IMR-90 (cell line): ENCODE results near the gene SLC2A13. TPM values are rescaled to one million over a fixed set of nuclear protein-coding genes. Genes with fewer than 3 reads are reported as not detected.

Experiments
- ATAC-seq: fragments of 200-7000 bp; cut with Tn5 transposase; 2 replicates; pipeline ENCODE4 v1.9.1; 2020; ENCODE audit warnings: low read depth, mild to moderate bottlenecking, moderate library complexity
- BruUV-seq: library from RNA; stranded (reverse); fragments of 400-500 nt; replicated peaks from 2 replicates; lab custom pipeline; 2021; lab: Mats Ljungman, UMichigan
- CTCF ChIA-PET: fragments of 300-600 bp; formaldehyde crosslinking; extraction: SDS; loops from one replicate; lab custom pipeline; 2021; ENCODE audit warnings: antibody characterized with exemption; lab: Yijun Ruan, JAX
- POLR2A ChIA-PET: fragments of 300-600 bp; sonication (Branson Sonifier 250); formaldehyde crosslinking; loops from one replicate; lab custom pipeline; 2022; ENCODE audit warnings: antibody characterized with exemption; ENCODE audit not compliant: unreplicated experiment; lab: Charles Lee
- DNase-seq: peaks from one replicate; pipeline ENCODE4 v3.0.0; 2013
- H2AFZ ChIP-seq: replicated peaks from 2 replicates; pipeline ENCODE3; 2013; ENCODE audit warnings: low read length, mild to moderate bottlenecking; ENCODE audit not compliant: poor library complexity
- H2AK5ac ChIP-seq: 2 replicates; pipeline ENCODE4 v1.6.1; 2013; ENCODE audit warnings: low read depth, low read length, inconsistent platforms
- H2AK9ac ChIP-seq: replicated peaks from 2 replicates; pipeline ENCODE3; 2013; ENCODE audit warnings: mild to moderate bottlenecking, low read depth, low read length, moderate library complexity; ENCODE audit not compliant: poor library complexity
- H2BK120ac ChIP-seq: 2 replicates; pipeline ENCODE4 v1.6.1; 2013; ENCODE audit warnings: low read depth, low read length, inconsistent platforms
- H2BK15ac ChIP-seq: 3 replicates; pipeline ENCODE4 v1.6.1; 2013; ENCODE audit warnings: low read depth, low read length, inconsistent platforms
- H2BK20ac ChIP-seq: 2 replicates; pipeline ENCODE4 v1.6.1; 2013; ENCODE audit warnings: low read depth, mild to moderate bottlenecking, inconsistent platforms, low read length, moderate library complexity
- H2BK5ac ChIP-seq: 2 replicates; pipeline ENCODE4 v1.6.1; 2013; ENCODE audit warnings: mild to moderate bottlenecking, low read depth, low read length, inconsistent platforms; ENCODE audit not compliant: poor library complexity, severe bottlenecking
- H3K14ac ChIP-seq: replicated peaks from 2 replicates; pipeline ENCODE4 v1.6.1; 2013; ENCODE audit warnings: low read depth, low read length, inconsistent platforms
- H3K18ac ChIP-seq: 2 replicates; pipeline ENCODE4 v1.6.1; 2013; ENCODE audit warnings: low read depth, low read length, control low read depth
- H3K23ac ChIP-seq: 2 replicates; pipeline ENCODE4 v1.6.1; 2013; ENCODE audit warnings: low read depth, low read length, inconsistent platforms
- H3K27ac ChIP-seq: 2 replicates; pipeline ENCODE4 v1.5.1; 2013; ENCODE audit warnings: mild to moderate bottlenecking, control low read depth, low read length; ENCODE audit not compliant: insufficient read depth
- H3K27me3 ChIP-seq: 2 replicates; pipeline ENCODE4 v1.6.1; 2013; ENCODE audit warnings: low read length; ENCODE audit not compliant: control insufficient read depth, insufficient read depth
- H3K36me3 ChIP-seq: 2 replicates; pipeline ENCODE4 v1.6.1; 2013; ENCODE audit warnings: low read length, mixed read lengths; ENCODE audit not compliant: control insufficient read depth, insufficient read depth
- H3K4ac ChIP-seq: 2 replicates; pipeline ENCODE4 v1.6.1; 2013; ENCODE audit warnings: low read depth, low read length, inconsistent platforms
- H3K4me1 ChIP-seq: 2 replicates; pipeline ENCODE4 v1.6.1; 2013; ENCODE audit warnings: low read length, mixed read lengths; ENCODE audit not compliant: control insufficient read depth, insufficient read depth
- H3K4me2 ChIP-seq: 2 replicates; pipeline ENCODE4 v1.6.1; 2013; ENCODE audit warnings: low read depth, mild to moderate bottlenecking, control low read depth, low read length, moderate library complexity
- H3K4me3 ChIP-seq: 2 replicates; pipeline ENCODE4 v1.5.1; 2013; ENCODE audit warnings: low read depth, mild to moderate bottlenecking, control low read depth, low read length, moderate library complexity; ENCODE audit not compliant: insufficient read depth
- H3K56ac ChIP-seq: 2 replicates; pipeline ENCODE4 v1.6.1; 2013; ENCODE audit warnings: low read length, inconsistent platforms; ENCODE audit not compliant: insufficient read depth; ENCODE audit errors: extremely low read depth
- H3K79me1 ChIP-seq, 2 experiments: 2 replicates each; pipeline ENCODE4 v1.6.1; 2013; ENCODE audit warnings: low read length in 2 of 2, inconsistent platforms in 1 of 2, low read depth in 1 of 2
- H3K9ac ChIP-seq: 2 replicates; pipeline ENCODE4 v1.6.1; 2013; ENCODE audit warnings: low read depth, low read length, control low read depth
- H3K9me1 ChIP-seq: 2 replicates; pipeline ENCODE4 v1.6.1; 2013; ENCODE audit warnings: low read length, inconsistent platforms; ENCODE audit not compliant: insufficient read depth
- H3K9me3 ChIP-seq: 2 replicates; pipeline ENCODE4 v1.6.1; 2013; ENCODE audit warnings: low read length; ENCODE audit not compliant: control insufficient read depth, insufficient read depth
- H4K20me1 ChIP-seq: 2 replicates; pipeline ENCODE4 v1.6.1; 2013; ENCODE audit warnings: low read length, inconsistent platforms; ENCODE audit not compliant: insufficient read depth
- H4K5ac ChIP-seq: 2 replicates; pipeline ENCODE4 v1.6.1; 2013; ENCODE audit warnings: mild to moderate bottlenecking, low read depth, low read length, control low read depth
- H4K8ac ChIP-seq, 2 experiments: 2 replicates each; pipeline ENCODE4 v1.6.1; 2013; ENCODE audit warnings: low read depth in 2 of 2, low read length in 2 of 2, control low read depth in 1 of 2, inconsistent platforms in 1 of 2
- H4K91ac ChIP-seq: 2 replicates; pipeline ENCODE4 v1.6.1; 2013; ENCODE audit warnings: low read depth, low read length, inconsistent platforms; ENCODE audit not compliant: insufficient read depth
- BHLHE40 ChIP-seq: fragments of 150-350 bp; IDR thresholded peaks from 2 replicates; pipeline ENCODE4 v1.6.1; 2016; ENCODE audit warnings: mild to moderate bottlenecking, low read depth, low read length
- CHD1 ChIP-seq: IDR thresholded peaks from 2 replicates; pipeline ENCODE4 v1.6.1; 2012; ENCODE audit warnings: low read depth, low read length, improper control_type of control experiment
- FOS ChIP-seq: fragments of 150-350 bp; IDR thresholded peaks from 2 replicates; pipeline ENCODE4 v1.6.1; 2016; ENCODE audit warnings: low read depth, low read length
- MAFK ChIP-seq: IDR thresholded peaks from 2 replicates; pipeline ENCODE4 v1.6.1; 2012; ENCODE audit warnings: low read depth, low read length, improper control_type of control experiment
- MAZ ChIP-seq: IDR thresholded peaks from 2 replicates; pipeline ENCODE4 v1.6.1; 2012; ENCODE audit warnings: low read depth, mild to moderate bottlenecking, low read length, improper control_type of control experiment, moderate library complexity, borderline replicate concordance
- MXI1 ChIP-seq: IDR thresholded peaks from 2 replicates; pipeline ENCODE4 v1.6.1; 2012; ENCODE audit warnings: low read depth, mild to moderate bottlenecking, low read length, moderate library complexity, borderline replicate concordance
- NFE2L2 ChIP-seq: fragments of 150-350 bp; IDR thresholded peaks from 2 replicates; pipeline ENCODE4 v1.6.1; 2016; ENCODE audit warnings: low read depth, mild to moderate bottlenecking, low read length
- POLR2A ChIP-seq: IDR thresholded peaks from 2 replicates; pipeline ENCODE4 v1.6.1; 2012; ENCODE audit warnings: mild to moderate bottlenecking, low read depth, low read length
- RAD21 ChIP-seq: IDR thresholded peaks from 2 replicates; pipeline ENCODE4 v1.6.1; 2012; ENCODE audit warnings: low read length, improper control_type of control experiment
- RCOR1 ChIP-seq: IDR thresholded peaks from 2 replicates; pipeline ENCODE4 v1.6.1; 2012; ENCODE audit warnings: mild to moderate bottlenecking, low read length, improper control_type of control experiment; ENCODE audit not compliant: insufficient replicate concordance
- WGBS, 2 experiments: methylation state at CpG; one replicate each; pipeline versions ENCODE4 v1.1.5 to v1.1.7; 2013; ENCODE audit warnings: missing lambda C conversion rate in 2 of 2; ENCODE audit not compliant: insufficient read length in 1 of 2; ENCODE audit errors: extremely low coverage in 2 of 2; 5-methylcytosine and 5-hydroxymethylcytosine counted together
- dilution Hi-C: fragments of 300-500 bp; cut with HindIII; formaldehyde crosslinking; loops from one replicate; pipeline ENCODE4 v1.14.3; 2018; ENCODE audit warnings: low sequenced_read_pairs; ENCODE audit not compliant: unreplicated experiment
- in situ Hi-C: fragments of 300-500 bp; cut with MboI; formaldehyde crosslinking; loops from 3 replicates; pipeline ENCODE4 v1.14.3; 2019; ENCODE audit warnings: low sequenced_read_pairs, inconsistent platforms, mixed read lengths
- intact Hi-C: fragments of 100-400 bp; cut with micrococcal nuclease; formaldehyde crosslinking; loops from 2 replicates; pipeline ENCODE4 v1.10.0; 2022
- polyA plus RNA-seq, 3 experiments: library from polyadenylated mRNA; depleted of rRNA; stranded (reverse); fragments of >200 nt; gene quantifications; 2 replicates each; pipeline ENCODE4 v1.2.3, GENCODE V29; 2012; ENCODE audit warnings: low replicate concordance in 1 of 3
- total RNA-seq: library from RNA; depleted of rRNA; stranded (reverse); fragments of >200 nt; gene quantifications from 2 replicates; pipeline ENCODE4 v1.2.3, GENCODE V29; 2012
- TF ChIP-seq, protein P1 (sequence below): fragments of 150-350 bp; IDR thresholded peaks from 2 replicates; pipeline ENCODE4 v1.6.1; 2017; ENCODE audit warnings: mild to moderate bottlenecking, antibody characterized with exemption, low read length, low read depth
- TF ChIP-seq, protein P2 (sequence below): fragments of 150-350 bp; IDR thresholded peaks from 2 replicates; pipeline ENCODE4 v1.6.1; 2016; ENCODE audit warnings: low read depth, mild to moderate bottlenecking, low read length, moderate library complexity, borderline replicate concordance
- TF ChIP-seq, protein P3 (sequence below): conservative IDR thresholded peaks from 2 replicates; pipeline ENCODE4 v1.5.1; 2012; ENCODE audit warnings: mild to moderate bottlenecking, low read depth, low read length, improper control_type of control experiment

SLC2A13 gene
- total and polyA plus RNA-seq, 2 of the 4 experiments (the other 2 are of a cell fraction) = 1.5 to 3.9 TPM

DNA sequence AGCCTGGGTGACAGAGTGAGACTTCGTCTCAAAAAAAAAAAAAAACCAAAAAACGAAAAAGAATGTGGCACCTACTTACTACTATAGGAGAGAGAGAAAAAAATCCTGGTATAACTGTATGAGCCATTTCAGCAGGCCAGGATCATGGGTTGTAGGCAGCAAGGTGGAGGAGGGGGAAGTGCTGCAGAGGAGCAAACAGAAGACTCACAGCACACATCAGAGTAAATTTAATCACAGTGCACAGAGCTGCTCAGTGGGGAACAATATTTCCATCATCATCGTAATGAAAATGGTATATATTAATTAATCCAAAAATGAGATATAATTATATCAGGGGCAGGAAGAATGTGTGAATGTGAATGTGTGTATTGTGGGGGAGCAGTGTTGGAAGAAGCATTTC, 175.8 kb downstream of the SLC2A13 start:
- in situ Hi-C loops = no loop called here
- Histone ChIP-seq H4K8ac (no peak overlapping the region), H4K91ac (no peak overlapping the region), H3K79me1 (no peaks in the 10 kb centered on the region), H4K5ac (no peak overlapping the region), H3K14ac (no peak overlapping the region), H2AK5ac (no peak overlapping the region), H2BK120ac (no peak overlapping the region), H3K4me3 (no peak overlapping the region), H3K36me3 (no peaks in the 10 kb centered on the region), H3K4me2 (no peak overlapping the region), H3K27ac (no peak overlapping the region), H3K9me1 (no peaks in the 10 kb centered on the region), H2BK15ac (no peak overlapping the region), H2BK5ac (no peak overlapping the region), H3K4ac (no peak overlapping the region), H3K9ac (no peak overlapping the region), H3K4me1 (no peaks in the 10 kb centered on the region), H2AFZ (no peak overlapping the region), H4K20me1 (no peaks in the 10 kb centered on the region), H3K18ac (no peak overlapping the region), H3K23ac (no peak overlapping the region), H3K9me3 (no peaks in the 10 kb centered on the region), H2BK20ac (no peak overlapping the region), H3K56ac (no peak overlapping the region), H2AK9ac (no peak overlapping the region), H3K27me3 (no peaks in the 10 kb centered on the region)
- no TSS peak for BruUV-seq
- no peak for ATAC-seq
- dilution Hi-C loops = no loop called here
- no CpG with 5 or more reads among the region's 3 CpGs for WGBS, 2 experiments
- CTCF ChIA-PET = no interaction called here
- POLR2A ChIA-PET = no interaction called here
- intact Hi-C loops = no loop called here
- TF ChIP-seq MAFK (no peak), FOS (no peak), MXI1 (no peak), NFE2L2 (no peak), RAD21 (no peak), BHLHE40 (no peak), RCOR1 (no peak), MAZ (no peak), CHD1 (no peak), POLR2A (no peak)
- TF ChIP-seq, protein P1, sequence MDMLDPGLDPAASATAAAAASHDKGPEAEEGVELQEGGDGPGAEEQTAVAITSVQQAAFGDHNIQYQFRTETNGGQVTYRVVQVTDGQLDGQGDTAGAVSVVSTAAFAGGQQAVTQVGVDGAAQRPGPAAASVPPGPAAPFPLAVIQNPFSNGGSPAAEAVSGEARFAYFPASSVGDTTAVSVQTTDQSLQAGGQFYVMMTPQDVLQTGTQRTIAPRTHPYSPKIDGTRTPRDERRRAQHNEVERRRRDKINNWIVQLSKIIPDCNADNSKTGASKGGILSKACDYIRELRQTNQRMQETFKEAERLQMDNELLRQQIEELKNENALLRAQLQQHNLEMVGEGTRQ = no peak
- TF ChIP-seq, protein P2, sequence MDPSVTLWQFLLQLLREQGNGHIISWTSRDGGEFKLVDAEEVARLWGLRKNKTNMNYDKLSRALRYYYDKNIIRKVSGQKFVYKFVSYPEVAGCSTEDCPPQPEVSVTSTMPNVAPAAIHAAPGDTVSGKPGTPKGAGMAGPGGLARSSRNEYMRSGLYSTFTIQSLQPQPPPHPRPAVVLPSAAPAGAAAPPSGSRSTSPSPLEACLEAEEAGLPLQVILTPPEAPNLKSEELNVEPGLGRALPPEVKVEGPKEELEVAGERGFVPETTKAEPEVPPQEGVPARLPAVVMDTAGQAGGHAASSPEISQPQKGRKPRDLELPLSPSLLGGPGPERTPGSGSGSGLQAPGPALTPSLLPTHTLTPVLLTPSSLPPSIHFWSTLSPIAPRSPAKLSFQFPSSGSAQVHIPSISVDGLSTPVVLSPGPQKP = no peak
- TF ChIP-seq, protein P3, sequence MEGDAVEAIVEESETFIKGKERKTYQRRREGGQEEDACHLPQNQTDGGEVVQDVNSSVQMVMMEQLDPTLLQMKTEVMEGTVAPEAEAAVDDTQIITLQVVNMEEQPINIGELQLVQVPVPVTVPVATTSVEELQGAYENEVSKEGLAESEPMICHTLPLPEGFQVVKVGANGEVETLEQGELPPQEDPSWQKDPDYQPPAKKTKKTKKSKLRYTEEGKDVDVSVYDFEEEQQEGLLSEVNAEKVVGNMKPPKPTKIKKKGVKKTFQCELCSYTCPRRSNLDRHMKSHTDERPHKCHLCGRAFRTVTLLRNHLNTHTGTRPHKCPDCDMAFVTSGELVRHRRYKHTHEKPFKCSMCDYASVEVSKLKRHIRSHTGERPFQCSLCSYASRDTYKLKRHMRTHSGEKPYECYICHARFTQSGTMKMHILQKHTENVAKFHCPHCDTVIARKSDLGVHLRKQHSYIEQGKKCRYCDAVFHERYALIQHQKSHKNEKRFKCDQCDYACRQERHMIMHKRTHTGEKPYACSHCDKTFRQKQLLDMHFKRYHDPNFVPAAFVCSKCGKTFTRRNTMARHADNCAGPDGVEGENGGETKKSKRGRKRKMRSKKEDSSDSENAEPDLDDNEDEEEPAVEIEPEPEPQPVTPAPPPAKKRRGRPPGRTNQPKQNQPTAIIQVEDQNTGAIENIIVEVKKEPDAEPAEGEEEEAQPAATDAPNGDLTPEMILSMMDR = no peak
- no peak for DNase-seq
